BJ (cell line): ENCODE results near the gene RGS9BP. TPM values are rescaled to one million over a fixed set of nuclear protein-coding genes. Genes with fewer than 3 reads are reported as not detected.
"Not testable (repeated sequence)": the region's sequence is repeated elsewhere in the genome, so short reads cannot be mapped to it uniquely, and the experiment has no call there.

Source experiments
- CTCF ChIA-PET: fragments of 350-600 bp; formaldehyde crosslinking; extraction: SDS; loops from one replicate; lab custom pipeline; 2021; ENCODE audit warnings: antibody characterized with exemption, inconsistent platforms; lab: Yijun Ruan, JAX
- POLR2A ChIA-PET: fragments of 300-600 bp; sonication (Branson Sonifier 250); formaldehyde crosslinking; extraction: SDS; loops from one replicate; lab custom pipeline; 2021; ENCODE audit warnings: antibody characterized with exemption; lab: Charles Lee
- DNase-seq: peaks from one replicate; pipeline ENCODE4 v3.0.0-alpha.2; 2011; ENCODE audit warnings: low read depth
- H3K27me3 ChIP-seq: 2 replicates; pipeline ENCODE4 v1.6.0; 2011; ENCODE audit warnings: low read length; ENCODE audit not compliant: control insufficient read depth, insufficient read depth
- H3K36me3 ChIP-seq: 2 replicates; pipeline ENCODE4 v1.5.1; 2011; ENCODE audit warnings: low read length; ENCODE audit not compliant: control insufficient read depth, insufficient read depth
- H3K4me3 ChIP-seq: 2 replicates; pipeline ENCODE4 v1.5.1; 2011; ENCODE audit warnings: low read depth, mild to moderate bottlenecking, control low read depth, low read length
- CTCF ChIP-seq: IDR thresholded peaks from 2 replicates; pipeline ENCODE4 v1.5.1; 2011; ENCODE audit warnings: low read depth, mild to moderate bottlenecking, control low read depth, inconsistent platforms, low read length, moderate library complexity; ENCODE audit not compliant: insufficient read depth
- polyA plus RNA-seq: library from polyadenylated mRNA; depleted of rRNA; stranded (reverse); fragments of >200 nt; gene quantifications from 2 replicates; pipeline ENCODE4 v1.2.3, GENCODE V29; 2011

The RGS9BP gene
- polyA plus RNA-seq, 1 experiment = 0.12 TPM

- no peak for DNase-seq
- POLR2A ChIA-PET = interaction anchor here (0.6 kb wide), 1 partner anchor 17 kb away, joined by 17 read pairs; no protein-coding TSS in a partner anchor
- TF ChIP-seq CTCF = no peak
- Histone ChIP-seq H3K4me3 (no peak overlapping the region), H3K36me3 (peaks cover 10% of the 10 kb centered on the region), H3K27me3 (no peaks in the 10 kb centered on the region)
- CTCF ChIA-PET = interaction anchor here (1.1 kb wide), 1 partner anchor 31 kb away, joined by 3 read pairs; no protein-coding TSS in a partner anchor
Measured at GRCh38 chr19:32649751-32650150, 25.9 kb upstream of the RGS9BP start.

GRCh38 chr19:32650671-32651070 is 25.0 kb upstream of the RGS9BP start:
- no peak for TF ChIP-seq CTCF
- DNase-seq = no peak
- CTCF ChIA-PET = interaction anchor here (0.6 kb wide), 1 partner anchor 298 kb away, joined by 4 read pairs; no protein-coding TSS in a partner anchor
- Histone ChIP-seq H3K27me3 (no peaks in the 10 kb centered on the region), H3K4me3 (no peak overlapping the region), H3K36me3 (peaks cover 10% of the 10 kb centered on the region)
- POLR2A ChIA-PET = interaction anchor here (0.6 kb wide), 1 partner anchor 18 kb away, joined by 17 read pairs; no protein-coding TSS in a partner anchor

- no peak for DNase-seq
- POLR2A ChIA-PET = no interaction called here
Measured at GRCh38 chr19:32651729-32652140, 23.9 kb upstream of the RGS9BP start.

GRCh38 chr19:32652331-32652730 is 23.3 kb upstream of the RGS9BP start:
- H3K36me3 ChIP-seq, DNase-seq, H3K27me3 ChIP-seq, H3K4me3 ChIP-seq, POLR2A ChIA-PET: not testable (repeated sequence)
- CTCF ChIA-PET = interaction anchor here (0.8 kb wide), 1 partner anchor 52 kb away, joined by 3 read pairs; no protein-coding TSS in a partner anchor

More at GRCh38 chr19:32651729-32652140, 23.9 kb upstream of the RGS9BP start:
- Histone ChIP-seq H3K36me3 (peaks cover 10% of the 10 kb centered on the region), H3K4me3 (no peak overlapping the region), H3K27me3 (no peaks in the 10 kb centered on the region)
- no peak for TF ChIP-seq CTCF
- CTCF ChIA-PET = no interaction called here

GRCh38 chr19:32652894-32653598 is 22.6 kb upstream of the RGS9BP start:
- no peak for DNase-seq
- H3K36me3 ChIP-seq = peaks cover 6% of the 10 kb centered on the region
- CTCF ChIA-PET = interaction anchor here (0.8 kb wide), 1 partner anchor 53 kb away, joined by 3 read pairs; no protein-coding TSS in a partner anchor
- H3K4me3 ChIP-seq = no peak overlapping the region
- H3K27me3 ChIP-seq = no peaks in the 10 kb centered on the region
- POLR2A ChIA-PET = no interaction called here
- no peak for TF ChIP-seq CTCF
